ENCODE results near the gene ZNF100.

DNA sequence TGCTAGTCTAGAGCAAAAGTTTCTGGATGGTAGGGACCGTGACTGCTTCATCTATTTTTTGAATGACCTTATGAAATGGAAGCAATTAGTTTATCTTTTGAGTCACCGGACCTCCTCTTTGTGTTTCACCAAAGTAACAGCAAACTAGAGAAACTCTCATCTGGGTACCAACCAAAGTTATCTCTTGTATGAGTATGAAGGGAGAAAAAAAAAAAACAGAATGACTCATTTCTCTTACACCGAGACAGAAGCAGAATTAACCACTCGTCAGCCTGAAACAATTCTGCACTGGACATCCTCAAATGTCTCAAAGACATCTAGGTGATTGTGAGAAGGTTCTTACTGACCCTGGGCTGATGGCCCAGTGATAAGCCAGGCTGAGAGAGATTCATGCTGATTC, 18.3 kb downstream of the ZNF100 start:
- TF ChIP-seq EZH2 (IDR thresholded peaks at IDR 0.05; ENCODE audit: insufficient read depth, poor library complexity, severe bottlenecking) (no peak), EZH2phosphoT487 (IDR thresholded peaks at IDR 0.05; ENCODE audit: insufficient read depth, low read depth) (no peak)

Data from GM23248 (cell line).